Thymus (tissue), 11 donors: ENCODE measurements around the gene HPX. TPM values are rescaled to one million over a fixed set of nuclear protein-coding genes. Genes with fewer than 3 reads are reported as not detected.

Source experiments
- DNase-seq, 9 donors: peaks; one replicate each; pipeline ENCODE4 v3.0.0-alpha.2; 2013; ENCODE audit warnings: low spot score in 9 of 9, low read depth in 6 of 9, missing footprints in 1 of 9
- H3K27ac ChIP-seq, 2 donors: one replicate each; pipeline ENCODE4 v1.5.1; 2013; ENCODE audit warnings: control low read depth in 1 of 2, low read depth in 1 of 2, low read length in 1 of 2, mild to moderate bottlenecking in 1 of 2, moderate library complexity in 1 of 2
- H3K27me3 ChIP-seq, 2 donors: one replicate each; pipeline ENCODE4 v1.5.1; 2013; ENCODE audit warnings: low read length in 1 of 2; ENCODE audit not compliant: control insufficient read depth in 2 of 2, insufficient read depth in 1 of 2
- H3K36me3 ChIP-seq, 2 donors: one replicate each; pipeline ENCODE4 v1.5.1; 2013; ENCODE audit warnings: low read length in 1 of 2, mild to moderate bottlenecking in 1 of 2, moderate library complexity in 1 of 2; ENCODE audit not compliant: control insufficient read depth in 2 of 2, insufficient read depth in 2 of 2
- H3K4me1 ChIP-seq, 2 donors: one replicate each; pipeline ENCODE4 v1.5.1; 2013; ENCODE audit warnings: low read length in 2 of 2; ENCODE audit not compliant: control insufficient read depth in 2 of 2, insufficient read depth in 2 of 2
- H3K4me3 ChIP-seq, 2 donors: one replicate each; pipeline ENCODE4 v1.5.1; 2013; ENCODE audit warnings: low read length in 2 of 2, control low read depth in 1 of 2, mild to moderate bottlenecking in 1 of 2
- H3K9me3 ChIP-seq, 2 donors: one replicate each; pipeline ENCODE4 v1.5.1; 2013; ENCODE audit warnings: low read length in 1 of 2, mild to moderate bottlenecking in 1 of 2; ENCODE audit not compliant: control insufficient read depth in 2 of 2, insufficient read depth in 1 of 2
- WGBS: extraction: QIAGEN DNeasy Blood & Tissue Kit; methylation state at CpG from one replicate; pipeline ENCODE4 v1.1.7; 2013; 5-methylcytosine and 5-hydroxymethylcytosine counted together
- polyA plus RNA-seq: library from polyadenylated mRNA; stranded (reverse); fragments of 200-250 nt; gene quantifications from one replicate; pipeline ENCODE4 v1.2.3, GENCODE V29; 2013
- total RNA-seq: library from RNA; stranded (reverse); fragments of 120-200 nt; gene quantifications from one replicate; pipeline ENCODE4 v1.2.4, GENCODE V29; 2013
- donor health status: healthy.

Gene HPX
- total and polyA plus RNA-seq, 2 donors, result 0.38 to 1.9 TPM

GRCh38 chr11:6391537-6392134, 49.2 kb downstream of the HPX start:
- Histone ChIP-seq H3K36me3 (peaks cover 20 to 40% of the 10 kb centered on the region in 2 donors), H3K4me3 (peak overlapping the region; percentile 73 to 84), H3K27ac (peak overlapping the region in 1 of 2 donors; percentile 82), H3K9me3 (no peaks in the 10 kb centered on the region), H3K4me1 (peaks cover 23 to 41% of the 10 kb centered on the region in 2 donors), H3K27me3 (no peaks in the 10 kb centered on the region)
- DNase-seq, result no peak
- whole genome bisulfite sequencing, result 89% methylated on average over 18 of the region's 18 CpGs

- Histone ChIP-seq H3K27ac (peak overlapping the region; percentile 77 to 82), H3K36me3 (peaks cover 20 to 39% of the 10 kb centered on the region in 2 donors), H3K9me3 (no peaks in the 10 kb centered on the region), H3K4me1 (peaks cover 23 to 41% of the 10 kb centered on the region in 2 donors), H3K27me3 (no peaks in the 10 kb centered on the region), H3K4me3 (peak overlapping the region; percentile 73 to 84)
- 44% methylated on average over 19 of the region's 19 CpGs for WGBS
- DNase-seq, result no peak
Measured at GRCh38 chr11:6390718-6391469, 49.9 kb downstream of the HPX start.

- Histone ChIP-seq H3K4me3 (peak within 1 kb of the TSS; percentile 73 to 84), H3K27ac (peak within 1 kb of the TSS; percentile 83 to 91), H3K27me3 (no peaks in the 10 kb centered on the region), H3K36me3 (peaks cover 13 to 31% of the 10 kb centered on the region in 2 donors), H3K9me3 (no peaks in the 10 kb centered on the region), H3K4me1 (peaks cover 23 to 41% of the 10 kb centered on the region in 2 donors)
- WGBS, result 2% methylated on average over 63 of the region's 63 CpGs
- peak; percentile 63 to 95 (median 87) for DNase-seq
Measured at GRCh38 chr11:6389905-6390717, 50.7 kb downstream of the HPX start, which contains the start of gene SMPD1. Gene SMPD1, plus strand, starts transcription at chr11:6390474. Its CDS starts 125 bp downstream, at chr11:6390599.

GRCh38 chr11:6388748-6389147, 52.0 kb downstream of the HPX start:
- Histone ChIP-seq H3K4me1 (peaks cover 23 to 36% of the 10 kb centered on the region in 2 donors), H3K27ac (no peak overlapping the region), H3K27me3 (no peaks in the 10 kb centered on the region), H3K9me3 (no peaks in the 10 kb centered on the region), H3K36me3 (peaks cover 0 to 18% of the 10 kb centered on the region in 2 donors), H3K4me3 (no peak overlapping the region)
- WGBS, result 99% methylated on average over 1 of the region's 1 CpG
- DNase-seq, result no peak

- Histone ChIP-seq H3K27me3 (no peaks in the 10 kb centered on the region), H3K4me1 (peaks cover 17 to 32% of the 10 kb centered on the region in 2 donors), H3K27ac (no peak overlapping the region), H3K4me3 (no peak overlapping the region), H3K9me3 (no peaks in the 10 kb centered on the region), H3K36me3 (peaks cover 0 to 10% of the 10 kb centered on the region in 2 donors)
- WGBS, result 93% methylated on average over 12 of the region's 12 CpGs
- no peak for DNase-seq
Measured at GRCh38 chr11:6387811-6388599, 52.8 kb downstream of the HPX start.

- Histone ChIP-seq H3K4me3 (no peak overlapping the region), H3K27ac (no peak overlapping the region), H3K27me3 (no peaks in the 10 kb centered on the region), H3K36me3 (no peaks in the 10 kb centered on the region), H3K9me3 (no peaks in the 10 kb centered on the region), H3K4me1 (peaks cover 8 to 11% of the 10 kb centered on the region in 2 donors)
- 90% methylated on average over 7 of the region's 7 CpGs for WGBS
- no peak for DNase-seq
Measured at GRCh38 chr11:6385046-6385777, 55.6 kb downstream of the HPX start.
